GM12878 (cell line): Measurements from ENCODE around the gene TAB2. TPM values are rescaled to one million over a fixed set of nuclear protein-coding genes. Genes with fewer than 3 reads are reported as not detected.

Experiments
- ATAC-seq: fragments of 200-7000 bp; cut with Tn5 transposase; 3 replicates; pipeline ENCODE4 v1.9.1; 2020; ENCODE audit warnings: mild to moderate bottlenecking, moderate library complexity
- BruUV-seq: library from RNA; stranded (reverse); fragments of 400-500 nt; replicated peaks from 2 replicates; lab custom pipeline; 2021; lab: Mats Ljungman, UMichigan
- CTCF ChIA-PET: fragments of 300-600 bp; sonication (Branson Sonifier 250); formaldehyde crosslinking; extraction: SDS; loops from one replicate; lab custom pipeline; 2021; ENCODE audit warnings: inconsistent platforms; lab: Yijun Ruan, JAX
- POLR2A ChIA-PET: fragments of 350-600 bp; formaldehyde crosslinking; extraction: SDS; loops from one replicate; lab custom pipeline; 2021; ENCODE audit warnings: inconsistent platforms; lab: Charles Lee
- RAD21 ChIA-PET: fragments of 300-600 bp; sonication (Branson Sonifier 250); formaldehyde crosslinking; loops from one replicate; lab custom pipeline; 2023; ENCODE audit warnings: antibody characterized with exemption; ENCODE audit not compliant: unreplicated experiment; lab: Charles Lee
- SMC1A ChIA-PET: fragments of 300-600 bp; sonication (Branson Sonifier 250); formaldehyde crosslinking; loops from one replicate; lab custom pipeline; 2023; ENCODE audit not compliant: unreplicated experiment, uncharacterized antibody; lab: Charles Lee
- DNase-seq: peaks from one replicate; pipeline ENCODE4 v3.0.0-alpha.2; 2011; ENCODE audit warnings: low read depth, low spot score
- FAIRE-seq: peaks from 3 replicates; lab custom pipeline; 2011; peaks lifted over from hg19 to GRCh38; lab: Jason Lieb, UNC
- H2AFZ ChIP-seq: 2 replicates; pipeline ENCODE4 v1.6.0; 2011; ENCODE audit warnings: low read depth, low read length, control low read depth; ENCODE audit not compliant: control insufficient read depth
- H3K27ac ChIP-seq: 2 replicates; pipeline ENCODE4 v1.5.1; 2011; ENCODE audit warnings: control low read depth; ENCODE audit not compliant: control insufficient read depth, insufficient read depth
- H3K27me3 ChIP-seq, 2 experiments: replicated peaks in 1 of 2; 2 replicates each; pipeline versions ENCODE4 v1.6.0 to v1.6.1; 2011; ENCODE audit warnings: low read length in 1 of 2; ENCODE audit not compliant: control insufficient read depth in 2 of 2, insufficient read depth in 2 of 2
- H3K36me3 ChIP-seq, 2 experiments: 2 replicates each; pipeline ENCODE4 v1.5.1; 2011; ENCODE audit warnings: low read length in 1 of 2; ENCODE audit not compliant: control insufficient read depth in 2 of 2, insufficient read depth in 2 of 2
- H3K4me1 ChIP-seq: 2 replicates; pipeline ENCODE4 v1.6.1; 2011; ENCODE audit warnings: mild to moderate bottlenecking, low read length, moderate library complexity, mixed read lengths; ENCODE audit not compliant: control insufficient read depth, insufficient read depth
- H3K4me2 ChIP-seq: 2 replicates; pipeline ENCODE4 v1.6.0; 2011; ENCODE audit warnings: control low read depth; ENCODE audit not compliant: control insufficient read depth, insufficient read depth
- H3K4me3 ChIP-seq: fragments of 200-600 bp; sonication (generic); 2 replicates; pipeline ENCODE4 v1.5.1; 2016
- H3K79me2 ChIP-seq: 2 replicates; pipeline ENCODE4 v1.6.0; 2011; ENCODE audit warnings: low read length; ENCODE audit not compliant: control insufficient read depth, insufficient read depth
- H3K9ac ChIP-seq: 2 replicates; pipeline ENCODE4 v1.8.0; 2011; ENCODE audit warnings: low read length, control low read depth, mixed read lengths; ENCODE audit not compliant: control insufficient read depth, insufficient read depth
- H3K9me3 ChIP-seq: replicated peaks from 3 replicates; pipeline ENCODE4 v1.5.1; 2011; ENCODE audit warnings: mild to moderate bottlenecking, low read length; ENCODE audit not compliant: control insufficient read depth, insufficient read depth
- H4K20me1 ChIP-seq: 2 replicates; pipeline ENCODE4 v1.6.0; 2011; ENCODE audit not compliant: control insufficient read depth, insufficient read depth
- BCL11A ChIP-seq: IDR thresholded peaks from 2 replicates; pipeline ENCODE4 v1.6.1; 2011; ENCODE audit warnings: low read depth, low read length
- NR2F1 ChIP-seq: fragments of 450-650 bp; conservative IDR thresholded peaks from 2 replicates; pipeline ENCODE4 v1.6.1; 2017; ENCODE audit warnings: mild to moderate bottlenecking
- RELA ChIP-seq: fragments of 450-650 bp; IDR thresholded peaks from 2 replicates; pipeline ENCODE4 v1.8.0; 2014; ENCODE audit warnings: borderline replicate concordance; ENCODE audit not compliant: partially characterized antibody
- SMC3 ChIP-seq: IDR thresholded peaks from 2 replicates; pipeline ENCODE4 v1.6.1; 2011; ENCODE audit warnings: low read length, improper control_type of control experiment, borderline replicate concordance
- WGBS: methylation state at CpG from one replicate; pipeline ENCODE4 v1.1.6; 2016; ENCODE audit warnings: low lambda C conversion rate; ENCODE audit not compliant: insufficient replicate concordance, insufficient coverage; ENCODE audit errors: missing lambda C conversion rate; 5-methylcytosine and 5-hydroxymethylcytosine counted together
- in situ Hi-C: fragments of 300-500 bp; cut with MboI; formaldehyde crosslinking; loops from 9 replicates; pipeline ENCODE4 v1.14.3; 2018; ENCODE audit warnings: mixed read lengths
- intact Hi-C: fragments of 100-400 bp; cut with micrococcal nuclease; formaldehyde crosslinking; loops from one replicate; pipeline ENCODE4 v1.14.2; 2022; ENCODE audit not compliant: unreplicated experiment
- polyA plus RNA-seq, 11 experiments: library from polyadenylated mRNA; depleted of rRNA in 4 of 11; unstranded in 6 of 11; stranded (reverse) in 5 of 11; fragments of >200 nt; fragmentation: Nextera tagmentation in 4 of 11; fragmentation: Illumina TruSeq in 1 of 11; extraction: Ambion mirVana in 4 of 11; extraction: Trizol in 1 of 11; gene quantifications; 1 replicate in 1 of 11; 2 replicates in 10 of 11; pipeline versions ENCODE4 v1.2.1 to v1.2.3, GENCODE V29; 2011 to 2016; ENCODE audit warnings: inconsistent platforms in 2 of 11, missing spikeins in 2 of 11, low read depth in 1 of 11
- total RNA-seq, 4 experiments: library from RNA; depleted of rRNA in 3 of 4; stranded (reverse); fragments of >200 nt in 3 of 4; fragmentation: Illumina TruSeq in 1 of 4; extraction: Trizol in 1 of 4; gene quantifications; 2 replicates each; pipeline versions ENCODE4 v1.2.1 to v1.2.3, GENCODE V29; 2013 to 2021
- TF ChIP-seq, protein P1 (sequence below): fragments of 450-650 bp; IDR thresholded peaks from 2 replicates; pipeline ENCODE4 v1.6.1; 2017; ENCODE audit warnings: antibody characterized with exemption, mild to moderate bottlenecking, moderate library complexity

Gene TAB2
- total and polyA plus RNA-seq, 10 of the 15 experiments (the other 5 are each of a cell fraction or from before 2014, with no cell fraction given), result 8.9 to 66.3 (median 23.0) TPM

DNA sequence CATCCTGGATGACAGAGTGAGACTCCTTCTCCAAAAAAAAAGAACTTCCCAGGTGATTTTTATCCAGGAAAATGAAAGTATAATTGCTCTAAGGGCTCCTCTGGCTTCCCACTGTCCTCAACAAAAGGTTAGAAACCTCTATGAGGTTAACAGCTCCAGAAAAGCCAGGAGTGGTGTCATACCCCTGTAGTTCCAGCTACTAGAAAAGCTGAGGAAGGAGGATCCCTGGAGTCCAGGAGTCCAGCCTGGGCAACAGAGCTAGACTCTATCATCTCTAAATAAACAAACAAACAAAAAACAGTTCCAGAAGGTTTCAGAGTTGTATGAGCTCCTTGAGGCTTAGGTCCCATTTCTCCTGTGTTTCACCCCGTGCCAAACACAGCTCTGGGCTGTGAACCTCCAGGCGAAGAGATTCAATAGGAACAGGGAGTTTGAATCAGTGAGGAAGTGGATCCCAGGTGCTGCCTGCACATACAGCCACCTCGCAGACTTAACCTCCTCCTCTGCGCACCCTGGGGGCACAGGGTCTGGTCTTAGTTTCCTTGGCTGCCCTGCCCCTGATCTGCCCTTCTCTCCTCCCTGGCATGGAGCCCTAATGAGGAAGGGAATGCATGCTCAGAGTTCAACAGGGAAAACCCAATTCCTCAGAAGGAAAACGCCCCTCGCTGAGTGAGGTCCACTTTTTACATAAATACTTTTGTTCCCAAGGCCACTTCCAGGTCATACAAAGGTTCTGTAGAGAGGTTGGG, 136.3 kb downstream of the TAB2 start (continued):
- TF ChIP-seq BCL11A (no peak), SMC3 (no peak), RELA (no peak)

DNA sequence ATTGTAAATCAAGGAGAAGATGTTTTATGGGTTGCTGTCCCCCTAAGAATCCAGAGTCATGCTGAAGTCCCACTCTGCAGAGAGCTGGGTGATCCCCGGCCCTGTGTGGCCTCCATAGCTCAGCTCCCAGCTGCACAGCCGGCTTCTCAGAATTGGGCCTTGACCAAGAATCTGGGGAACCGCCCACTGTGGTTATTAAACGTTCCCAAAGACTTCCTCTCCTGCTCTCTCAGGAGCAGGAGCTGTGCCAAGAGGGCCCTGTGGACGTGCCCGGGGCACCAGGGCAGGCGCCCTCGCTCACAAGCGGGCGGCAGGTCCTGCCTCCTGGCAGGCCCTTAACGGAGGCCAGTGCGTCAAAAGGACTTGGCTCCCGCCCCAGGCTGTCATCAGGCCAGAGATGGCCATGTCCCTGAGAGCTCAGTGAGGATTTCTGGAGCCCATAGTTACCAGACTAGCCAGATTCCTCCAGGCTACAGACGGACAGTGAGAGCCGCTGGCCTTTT, 136.9 kb downstream of the TAB2 start:
- Histone ChIP-seq H3K4me2 (no peak overlapping the region), H3K9ac (no peak overlapping the region), H3K36me3 (peaks cover 11 to 29% of the 10 kb centered on the region in 2 experiments; a peak in 3 of 4 replicates), H3K9me3 (no peaks in the 10 kb centered on the region; the same call in 2 of the 3 replicates), H4K20me1 (no peaks in the 10 kb centered on the region), H3K4me1 (no peaks in the 10 kb centered on the region), H2AFZ (no peak overlapping the region), H3K79me2 (no peaks in the 10 kb centered on the region), H3K27me3 (no peaks in the 10 kb centered on the region), H3K4me3 (no peak overlapping the region), H3K27ac (no peak overlapping the region)
- in situ Hi-C loops (no loop called here), intact Hi-C loops (no loop called here)
- DNase-seq, result no peak
- TF ChIP-seq, protein P1, sequence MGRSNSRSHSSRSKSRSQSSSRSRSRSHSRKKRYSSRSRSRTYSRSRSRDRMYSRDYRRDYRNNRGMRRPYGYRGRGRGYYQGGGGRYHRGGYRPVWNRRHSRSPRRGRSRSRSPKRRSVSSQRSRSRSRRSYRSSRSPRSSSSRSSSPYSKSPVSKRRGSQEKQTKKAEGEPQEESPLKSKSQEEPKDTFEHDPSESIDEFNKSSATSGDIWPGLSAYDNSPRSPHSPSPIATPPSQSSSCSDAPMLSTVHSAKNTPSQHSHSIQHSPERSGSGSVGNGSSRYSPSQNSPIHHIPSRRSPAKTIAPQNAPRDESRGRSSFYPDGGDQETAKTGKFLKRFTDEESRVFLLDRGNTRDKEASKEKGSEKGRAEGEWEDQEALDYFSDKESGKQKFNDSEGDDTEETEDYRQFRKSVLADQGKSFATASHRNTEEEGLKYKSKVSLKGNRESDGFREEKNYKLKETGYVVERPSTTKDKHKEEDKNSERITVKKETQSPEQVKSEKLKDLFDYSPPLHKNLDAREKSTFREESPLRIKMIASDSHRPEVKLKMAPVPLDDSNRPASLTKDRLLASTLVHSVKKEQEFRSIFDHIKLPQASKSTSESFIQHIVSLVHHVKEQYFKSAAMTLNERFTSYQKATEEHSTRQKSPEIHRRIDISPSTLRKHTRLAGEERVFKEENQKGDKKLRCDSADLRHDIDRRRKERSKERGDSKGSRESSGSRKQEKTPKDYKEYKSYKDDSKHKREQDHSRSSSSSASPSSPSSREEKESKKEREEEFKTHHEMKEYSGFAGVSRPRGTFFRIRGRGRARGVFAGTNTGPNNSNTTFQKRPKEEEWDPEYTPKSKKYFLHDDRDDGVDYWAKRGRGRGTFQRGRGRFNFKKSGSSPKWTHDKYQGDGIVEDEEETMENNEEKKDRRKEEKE, result no peak
- TF ChIP-seq NR2F1, result no peak
- ChIA-PET CTCF (interaction anchor here (0.6 to 2.1 kb wide), 3 partner anchors 13 to 63 kb away, joined by 3 to 6 read pairs (median 4); no protein-coding TSS in a partner anchor), POLR2A (interaction anchor here (0.7 kb wide), 1 partner anchor 34 kb away, joined by 3 read pairs; no protein-coding TSS in a partner anchor), SMC1A (interaction anchor here (0.9 to 2.3 kb wide), 4 partner anchors 10 to 63 kb away, joined by 3 to 6 read pairs (median 4); no protein-coding TSS in a partner anchor), RAD21 (interaction anchor here (1.5 kb wide), 1 partner anchor 63 kb away, joined by 5 read pairs; no protein-coding TSS in a partner anchor)
- no peak for ATAC-seq
- no peak for FAIRE-seq
- WGBS, result 80% methylated on average over 15 of the region's 15 CpGs
- BruUV-seq, result no TSS peak
